HepG2 (cell line): ENCODE results near the gene PPOX. TPM values are rescaled to one million over a fixed set of nuclear protein-coding genes. Genes with fewer than 3 reads are reported as not detected.

Source experiments
- ATAC-seq: fragments of 200-7000 bp; cut with Tn5 transposase; 3 replicates; pipeline ENCODE4 v1.9.1; 2020; ENCODE audit warnings: mild to moderate bottlenecking, moderate library complexity
- BruUV-seq: library from RNA; stranded (reverse); fragments of 400-500 nt; replicated peaks from 2 replicates; lab custom pipeline; 2021; lab: Mats Ljungman, UMichigan
- CTCF ChIA-PET: fragments of 300-600 bp; formaldehyde crosslinking; extraction: SDS; loops from one replicate; lab custom pipeline; 2021; ENCODE audit warnings: low total read pairs, inconsistent platforms, low intra/inter-chr PET ratio; lab: Yijun Ruan, JAX
- POLR2A ChIA-PET: fragments of 350-600 bp; sonication (Branson Sonifier 250); formaldehyde crosslinking; loops from one replicate; lab custom pipeline; 2020; ENCODE audit warnings: antibody characterized with exemption, inconsistent platforms; lab: Yijun Ruan, JAX
- DNase-seq: peaks from one replicate; pipeline ENCODE4 v3.0.0-alpha.2; 2015; ENCODE audit warnings: low spot score
- FAIRE-seq: peaks from 3 replicates; lab custom pipeline; 2011; peaks lifted over from hg19 to GRCh38; lab: Jason Lieb, UNC
- H2AFZ ChIP-seq: one replicate; pipeline ENCODE4 v1.6.1; 2011; ENCODE audit warnings: low read length, inconsistent platforms
- H3K27ac ChIP-seq: fragments of 300-600 bp; 3 replicates; pipeline ENCODE4 v1.8.0; 2011; ENCODE audit warnings: mixed run types, mild to moderate bottlenecking, mixed read lengths, low read length, inconsistent platforms; ENCODE audit not compliant: insufficient read depth; ENCODE audit errors: extremely low read length
- H3K27me3 ChIP-seq, 2 experiments: fragments of 200-600 bp in 1 of 2; 2 replicates in 1 of 2; 3 replicates in 1 of 2; pipeline versions ENCODE4 v1.6.0 to v1.8.0; 2011; ENCODE audit warnings: low read length in 2 of 2, mild to moderate bottlenecking in 2 of 2, moderate library complexity in 2 of 2, inconsistent platforms in 1 of 2; ENCODE audit not compliant: insufficient read depth in 2 of 2, control insufficient read depth in 1 of 2
- H3K36me3 ChIP-seq, 2 experiments: fragments of 200-600 bp in 1 of 2; replicated peaks in 1 of 2; 2 replicates in 1 of 2; 3 replicates in 1 of 2; pipeline versions ENCODE4 v1.5.1 to v1.8.0; 2011; ENCODE audit warnings: low read length in 2 of 2, inconsistent platforms in 1 of 2; ENCODE audit not compliant: insufficient read depth in 2 of 2, control insufficient read depth in 1 of 2
- H3K4me1 ChIP-seq: 2 replicates; pipeline ENCODE4 v1.5.1; 2012; ENCODE audit warnings: low read length, inconsistent platforms; ENCODE audit not compliant: insufficient read depth
- H3K4me2 ChIP-seq: 2 replicates; pipeline ENCODE4 v1.6.0; 2011; ENCODE audit warnings: low read depth, low read length, inconsistent platforms
- H3K4me3 ChIP-seq, 3 experiments: fragments of 200-600 bp in 1 of 3; sonication (generic), shearing (Covaris generic) in 1 of 3; replicated peaks in 1 of 3; 2 replicates each; pipeline ENCODE4 v1.5.1; 2011 to 2016; ENCODE audit warnings: low read length in 3 of 3, inconsistent platforms in 2 of 3, low read depth in 2 of 3, mild to moderate bottlenecking in 2 of 3, control low read depth in 1 of 3, mixed read lengths in 1 of 3; ENCODE audit not compliant: insufficient read depth in 1 of 3
- H3K79me2 ChIP-seq: one replicate; pipeline ENCODE4 v1.6.1; 2011; ENCODE audit warnings: low read length, inconsistent platforms; ENCODE audit not compliant: insufficient read depth
- H3K9ac ChIP-seq: 2 replicates; pipeline ENCODE4 v1.6.0; 2011; ENCODE audit warnings: mild to moderate bottlenecking, low read depth, low read length, inconsistent platforms; ENCODE audit not compliant: insufficient read depth
- H3K9me3 ChIP-seq: 2 replicates; pipeline ENCODE4 v1.5.1; 2012; ENCODE audit warnings: mild to moderate bottlenecking, low read length
- H4K20me1 ChIP-seq: 2 replicates; pipeline ENCODE4 v1.6.0; 2011; ENCODE audit warnings: inconsistent platforms, mild to moderate bottlenecking, low read length, moderate library complexity; ENCODE audit not compliant: insufficient read depth
- CREB1 ChIP-seq, 2 experiments: fragments of 450-650 bp in 1 of 2; IDR thresholded peaks; 2 replicates each; pipeline ENCODE4 v1.6.1; 2016 to 2017; ENCODE audit warnings: control low read depth in 1 of 2, mild to moderate bottlenecking in 1 of 2, missing compliant biosample characterization in 1 of 2, missing genetic modification characterization in 1 of 2
- GABPA ChIP-seq, 2 experiments: IDR thresholded peaks; 2 replicates each; pipeline ENCODE4 v1.6.1; 2011 to 2016; ENCODE audit warnings: low read depth in 2 of 2, low read length in 1 of 2, missing biosample characterization in 1 of 2, missing genetic modification characterization in 1 of 2
- KDM5A ChIP-seq: fragments of 200-600 bp; sonication (generic); IDR thresholded peaks from 2 replicates; pipeline ENCODE4 v1.7.0; 2018; ENCODE audit warnings: antibody characterized with exemption, mild to moderate bottlenecking, low read length, borderline replicate concordance
- KDM5B ChIP-seq: sonication (generic); formaldehyde crosslinking; IDR thresholded peaks from 2 replicates; pipeline ENCODE4 v1.4.0; 2020; ENCODE audit warnings: missing genetic modification reagents, mild to moderate bottlenecking, borderline replicate concordance
- MED1 ChIP-seq: sonication (generic); formaldehyde crosslinking; IDR thresholded peaks from 2 replicates; pipeline ENCODE4 v1.4.0; 2020; ENCODE audit warnings: missing genetic modification reagents
- MED8 ChIP-seq: sonication (generic); formaldehyde crosslinking; IDR thresholded peaks from 2 replicates; pipeline ENCODE4 v1.8.1; 2023; ENCODE audit warnings: mild to moderate bottlenecking, missing genetic modification reagents; ENCODE audit not compliant: insufficient replicate concordance
- NAIF1 ChIP-seq: sonication (generic); formaldehyde crosslinking; IDR thresholded peaks from 2 replicates; pipeline ENCODE4 v1.5.0; 2020; ENCODE audit warnings: mild to moderate bottlenecking, missing genetic modification reagents, borderline replicate concordance
- PAWR ChIP-seq: sonication (generic); formaldehyde crosslinking; IDR thresholded peaks from 2 replicates; pipeline ENCODE4 v1.4.0; 2020; ENCODE audit warnings: missing genetic modification reagents, mild to moderate bottlenecking, borderline replicate concordance
- RCOR2 ChIP-seq: IDR thresholded peaks from 2 replicates; pipeline ENCODE4 v1.6.1; 2016; ENCODE audit warnings: missing biosample characterization, missing genetic modification reagents
- RORA ChIP-seq: sonication (generic); formaldehyde crosslinking; IDR thresholded peaks from 2 replicates; pipeline ENCODE4 v1.5.0; 2020; ENCODE audit warnings: mild to moderate bottlenecking, missing genetic modification reagents, moderate library complexity
- SIN3A ChIP-seq: IDR thresholded peaks from 2 replicates; pipeline ENCODE4 v1.6.1; 2011; ENCODE audit warnings: low read depth, mild to moderate bottlenecking, control low read depth, low read length, borderline replicate concordance
- ZNF12 ChIP-seq: sonication (generic); formaldehyde crosslinking; IDR thresholded peaks from 2 replicates; pipeline ENCODE4 v1.5.0; 2020; ENCODE audit warnings: missing genetic modification reagents
- ZNF296 ChIP-seq: sonication (generic); formaldehyde crosslinking; conservative IDR thresholded peaks from 2 replicates; pipeline ENCODE4 v1.5.0; 2020; ENCODE audit warnings: mild to moderate bottlenecking, missing genetic modification reagents
- ZNF331 ChIP-seq: sonication (generic); formaldehyde crosslinking; IDR thresholded peaks from 2 replicates; pipeline ENCODE4 v1.4.0; 2020; ENCODE audit warnings: missing genetic modification reagents
- ZNF674 ChIP-seq: sonication (generic); formaldehyde crosslinking; IDR thresholded peaks from 2 replicates; pipeline ENCODE4 v1.5.0; 2020; ENCODE audit warnings: low read depth, mild to moderate bottlenecking, missing genetic modification reagents
- ZNF761 ChIP-seq: sonication (generic); formaldehyde crosslinking; conservative IDR thresholded peaks from 2 replicates; pipeline ENCODE4 v1.4.0; 2020; ENCODE audit warnings: mild to moderate bottlenecking, missing genetic modification reagents
- WGBS: methylation state at CpG from one replicate; pipeline ENCODE4 v1.1.6; 2017; ENCODE audit warnings: low lambda C conversion rate; 5-methylcytosine and 5-hydroxymethylcytosine counted together
- in situ Hi-C: cut with HindIII; loops from 2 replicates; pipeline ENCODE4 v1.10.0; 2017; ENCODE audit warnings: low pct_unique_long_range_greater_than_20kb; ENCODE audit not compliant: extremely low pct_ligation_motif_present
- intact Hi-C: fragments of 100-400 bp; cut with micrococcal nuclease; formaldehyde crosslinking; loops from one replicate; pipeline ENCODE4 v1.10.0; 2022; ENCODE audit not compliant: unreplicated experiment
- polyA plus RNA-seq, 8 experiments: library from polyadenylated mRNA; depleted of rRNA in 3 of 8; stranded (reverse) in 7 of 8; unstranded in 1 of 8; fragments of >200 nt; fragmentation: Illumina TruSeq in 4 of 8; extraction: Trizol in 4 of 8; gene quantifications; 2 replicates each; pipeline versions ENCODE4 v1.2.1 to v1.2.3, GENCODE V29; 2011 to 2016; ENCODE audit warnings: low read depth in 4 of 8, missing spikeins in 1 of 8, mixed read lengths in 1 of 8; ENCODE audit not compliant: insufficient read depth in 1 of 8
- total RNA-seq, 5 experiments: library from RNA; depleted of rRNA; stranded (reverse); fragments of >200 nt; fragmentation: Illumina TruSeq; extraction: Trizol; gene quantifications; 2 replicates each; pipeline ENCODE4 v1.2.3, GENCODE V29; 2016; ENCODE audit warnings: low read depth in 1 of 5
- TF ChIP-seq, protein P1 (sequence below): sonication (generic); formaldehyde crosslinking; IDR thresholded peaks from 2 replicates; pipeline ENCODE4 v1.4.0; 2020; ENCODE audit warnings: mild to moderate bottlenecking, missing genetic modification reagents
- TF ChIP-seq, protein P2 (sequence below): sonication (generic); formaldehyde crosslinking; IDR thresholded peaks from 2 replicates; pipeline ENCODE4 v1.4.0; 2020; ENCODE audit warnings: missing genetic modification reagents, mild to moderate bottlenecking, borderline replicate concordance
- TF ChIP-seq, protein P3 (sequence below): sonication (generic); formaldehyde crosslinking; IDR thresholded peaks from 2 replicates; pipeline ENCODE4 v1.5.0; 2020; ENCODE audit warnings: mild to moderate bottlenecking, missing genetic modification reagents, moderate library complexity

The PPOX gene
- total and polyA plus RNA-seq, 2 of the 13 experiments (the other 11 are each of a cell fraction or from before 2014, with no cell fraction given) = 15.5 to 27.7 TPM

DNA sequence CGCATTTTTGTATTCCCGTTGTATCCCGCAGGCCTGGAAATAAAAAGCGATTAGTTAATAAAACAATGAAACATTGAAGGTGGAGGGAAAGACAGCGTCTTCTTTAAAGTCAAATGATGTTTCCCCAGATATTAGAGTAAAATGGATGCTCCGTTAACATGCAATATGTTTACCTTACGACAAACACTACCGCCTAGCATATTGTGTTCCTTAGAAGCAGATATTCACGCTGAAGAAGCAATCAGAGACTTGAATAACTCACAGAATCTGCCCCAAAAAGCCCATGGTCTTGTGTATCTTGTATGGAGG lies 11.7 kb downstream of the PPOX start:
- H3K9ac ChIP-seq = peak overlapping the region; percentile 84
- ATAC-seq = peak; percentile 9
- TF ChIP-seq ZNF12 (CRISPR knock-in tag) = no peak
- no peak for TF ChIP-seq ZNF296 (CRISPR knock-in tag)
- no peak for TF ChIP-seq ZNF331 (CRISPR knock-in tag)
- TF ChIP-seq, protein P1, sequence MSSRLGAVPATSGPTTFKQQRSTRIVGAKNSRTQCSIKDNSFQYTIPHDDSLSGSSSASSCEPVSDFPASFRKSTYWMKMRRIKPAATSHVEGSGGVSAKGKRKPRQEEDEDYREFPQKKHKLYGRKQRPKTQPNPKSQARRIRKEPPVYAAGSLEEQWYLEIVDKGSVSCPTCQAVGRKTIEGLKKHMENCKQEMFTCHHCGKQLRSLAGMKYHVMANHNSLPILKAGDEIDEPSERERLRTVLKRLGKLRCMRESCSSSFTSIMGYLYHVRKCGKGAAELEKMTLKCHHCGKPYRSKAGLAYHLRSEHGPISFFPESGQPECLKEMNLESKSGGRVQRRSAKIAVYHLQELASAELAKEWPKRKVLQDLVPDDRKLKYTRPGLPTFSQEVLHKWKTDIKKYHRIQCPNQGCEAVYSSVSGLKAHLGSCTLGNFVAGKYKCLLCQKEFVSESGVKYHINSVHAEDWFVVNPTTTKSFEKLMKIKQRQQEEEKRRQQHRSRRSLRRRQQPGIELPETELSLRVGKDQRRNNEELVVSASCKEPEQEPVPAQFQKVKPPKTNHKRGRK (CRISPR knock-in tag) = peak; percentile 68; the same call in 1 of the 2 replicates
- TF ChIP-seq GABPA (IDR thresholded peaks at IDR 0.05; ENCODE audit: low read depth, low read length) = no peak
- 0 out of 2 replicates have a peak, but pooled peaks have one; percentile 9 for TF ChIP-seq GABPA (CRISPR knock-in tag; IDR thresholded peaks at IDR 0.05; ENCODE audit: low read depth)
- TF ChIP-seq MED1 = no peak
- TF ChIP-seq PAWR (CRISPR knock-in tag) = peak; percentile 16; the same call in 1 of the 2 replicates
- peak; percentile 53; the same call in 1 of the 2 replicates for TF ChIP-seq KDM5A
- TF ChIP-seq RORA = no peak
- TF ChIP-seq MED8 (CRISPR knock-in tag) = no peak
- TF ChIP-seq ZNF761 (CRISPR knock-in tag) = 0 out of 2 replicates have a peak, but pooled peaks have one; percentile 0
- TF ChIP-seq NAIF1 (CRISPR knock-in tag) = peak; percentile 48; the same call in 1 of the 2 replicates
- TF ChIP-seq SIN3A = no peak
- no peak for TF ChIP-seq CREB1 (IDR thresholded peaks at IDR 0.05)
- 0 out of 2 replicates have a peak, but pooled peaks have one; percentile 1 for TF ChIP-seq CREB1 (CRISPR knock-in tag; IDR thresholded peaks at IDR 0.05)
- no peak for TF ChIP-seq KDM5B (CRISPR knock-in tag)
- no peak for TF ChIP-seq ZNF674 (CRISPR knock-in tag)
- no peak for TF ChIP-seq RCOR2
- TF ChIP-seq, protein P2, sequence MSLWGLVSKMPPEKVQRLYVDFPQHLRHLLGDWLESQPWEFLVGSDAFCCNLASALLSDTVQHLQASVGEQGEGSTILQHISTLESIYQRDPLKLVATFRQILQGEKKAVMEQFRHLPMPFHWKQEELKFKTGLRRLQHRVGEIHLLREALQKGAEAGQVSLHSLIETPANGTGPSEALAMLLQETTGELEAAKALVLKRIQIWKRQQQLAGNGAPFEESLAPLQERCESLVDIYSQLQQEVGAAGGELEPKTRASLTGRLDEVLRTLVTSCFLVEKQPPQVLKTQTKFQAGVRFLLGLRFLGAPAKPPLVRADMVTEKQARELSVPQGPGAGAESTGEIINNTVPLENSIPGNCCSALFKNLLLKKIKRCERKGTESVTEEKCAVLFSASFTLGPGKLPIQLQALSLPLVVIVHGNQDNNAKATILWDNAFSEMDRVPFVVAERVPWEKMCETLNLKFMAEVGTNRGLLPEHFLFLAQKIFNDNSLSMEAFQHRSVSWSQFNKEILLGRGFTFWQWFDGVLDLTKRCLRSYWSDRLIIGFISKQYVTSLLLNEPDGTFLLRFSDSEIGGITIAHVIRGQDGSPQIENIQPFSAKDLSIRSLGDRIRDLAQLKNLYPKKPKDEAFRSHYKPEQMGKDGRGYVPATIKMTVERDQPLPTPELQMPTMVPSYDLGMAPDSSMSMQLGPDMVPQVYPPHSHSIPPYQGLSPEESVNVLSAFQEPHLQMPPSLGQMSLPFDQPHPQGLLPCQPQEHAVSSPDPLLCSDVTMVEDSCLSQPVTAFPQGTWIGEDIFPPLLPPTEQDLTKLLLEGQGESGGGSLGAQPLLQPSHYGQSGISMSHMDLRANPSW (CRISPR knock-in tag) = 0 out of 2 replicates have a peak, but pooled peaks have one; percentile 3
- TF ChIP-seq, protein P3, sequence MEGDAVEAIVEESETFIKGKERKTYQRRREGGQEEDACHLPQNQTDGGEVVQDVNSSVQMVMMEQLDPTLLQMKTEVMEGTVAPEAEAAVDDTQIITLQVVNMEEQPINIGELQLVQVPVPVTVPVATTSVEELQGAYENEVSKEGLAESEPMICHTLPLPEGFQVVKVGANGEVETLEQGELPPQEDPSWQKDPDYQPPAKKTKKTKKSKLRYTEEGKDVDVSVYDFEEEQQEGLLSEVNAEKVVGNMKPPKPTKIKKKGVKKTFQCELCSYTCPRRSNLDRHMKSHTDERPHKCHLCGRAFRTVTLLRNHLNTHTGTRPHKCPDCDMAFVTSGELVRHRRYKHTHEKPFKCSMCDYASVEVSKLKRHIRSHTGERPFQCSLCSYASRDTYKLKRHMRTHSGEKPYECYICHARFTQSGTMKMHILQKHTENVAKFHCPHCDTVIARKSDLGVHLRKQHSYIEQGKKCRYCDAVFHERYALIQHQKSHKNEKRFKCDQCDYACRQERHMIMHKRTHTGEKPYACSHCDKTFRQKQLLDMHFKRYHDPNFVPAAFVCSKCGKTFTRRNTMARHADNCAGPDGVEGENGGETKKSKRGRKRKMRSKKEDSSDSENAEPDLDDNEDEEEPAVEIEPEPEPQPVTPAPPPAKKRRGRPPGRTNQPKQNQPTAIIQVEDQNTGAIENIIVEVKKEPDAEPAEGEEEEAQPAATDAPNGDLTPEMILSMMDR (CRISPR knock-in tag) = no peak

More for the DNA sequence above, 11.7 kb downstream of the PPOX start:
- Histone ChIP-seq H2AFZ (peak overlapping the region; percentile 94), H3K9me3 (no peaks in the 10 kb centered on the region), H3K4me1 (peaks cover 19% of the 10 kb centered on the region), H3K79me2 (peaks cover 10% of the 10 kb centered on the region), H3K4me3 (peak overlapping the region; percentile 83 to 92 (median 83)), H3K27ac (peak overlapping the region; percentile 79), H4K20me1 (no peaks in the 10 kb centered on the region), H3K4me2 (peak overlapping the region; percentile 97), H3K27me3 (no peaks in the 10 kb centered on the region; a peak in 1 of 5 replicates), H3K36me3 (peaks cover 4 to 20% of the 10 kb centered on the region in 2 experiments)
- BruUV-seq = no TSS peak
- POLR2A ChIA-PET = interaction anchor here (0.6 to 2.1 kb wide), 4 partner anchors 12 to 136 kb away, joined by 3 to 27 read pairs (median 4); partner anchors contain the start of genes NDUFS2, PPOX, SDHC and USF1
- FAIRE-seq (no peak), DNase-seq (no peak)
- under 1% methylated on average over 9 of the region's 9 CpGs for WGBS
- CTCF ChIA-PET = interaction anchor here (1.5 kb wide), 1 partner anchor 11 kb away, joined by 4 read pairs; the partner anchor contains the start of gene PPOX
- in situ Hi-C loops (no loop called here), intact Hi-C loops (no loop called here)
